GM12891 (cell line): ENCODE data around the gene TSC22D1.

Experiments
- DNase-seq: peaks from one replicate; pipeline ENCODE4 v3.0.0; 2011; ENCODE audit warnings: low spot score; ENCODE audit not compliant: insufficient read length
- FAIRE-seq: peaks from 2 replicates; lab custom pipeline; 2011; peaks lifted over from hg19 to GRCh38; lab: Jason Lieb, UNC
- PAX5 ChIP-seq: IDR thresholded peaks from 2 replicates; pipeline ENCODE4 v1.6.1; 2011; ENCODE audit warnings: low read length, moderate library complexity, mild to moderate bottlenecking; ENCODE audit not compliant: insufficient read depth, severe bottlenecking
- POLR2A ChIP-seq: IDR thresholded peaks from 2 replicates; pipeline ENCODE4 v1.6.1; 2011; ENCODE audit warnings: low read depth, low read length, control low read depth
- POLR2AphosphoS5 ChIP-seq: IDR thresholded peaks from 2 replicates; pipeline ENCODE4 v1.6.1; 2011; ENCODE audit warnings: low read depth, low read length, control low read depth
- POU2F2 ChIP-seq: IDR thresholded peaks from 2 replicates; pipeline ENCODE4 v1.6.1; 2011; ENCODE audit warnings: low read depth, mild to moderate bottlenecking, control low read depth, low read length, moderate library complexity
- SPI1 ChIP-seq: IDR thresholded peaks from 2 replicates; pipeline ENCODE4 v1.6.1; 2011; ENCODE audit warnings: low read depth, low read length, control low read depth
- TAF1 ChIP-seq: IDR thresholded peaks from 2 replicates; pipeline ENCODE4 v1.6.1; 2011; ENCODE audit warnings: low read depth, low read length, control low read depth

TSC22D1 gene

DNA sequence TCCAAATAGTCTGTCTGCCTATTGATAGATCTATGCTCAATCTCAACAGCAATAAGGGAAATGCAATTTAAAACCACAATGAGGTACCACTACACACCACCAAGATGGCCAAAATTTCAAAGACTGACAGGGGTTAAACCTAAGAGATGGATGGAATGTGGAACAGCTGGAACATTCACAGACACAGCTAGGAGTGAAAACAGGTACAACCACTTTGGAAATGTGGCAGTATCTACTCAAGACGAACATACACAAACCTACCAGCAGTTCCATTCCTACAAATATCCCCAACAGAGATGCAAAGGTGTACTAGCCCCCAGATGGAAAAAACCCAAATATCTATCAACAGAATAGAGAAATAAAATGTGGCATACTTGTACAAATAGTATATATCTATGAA, 86.4 kb downstream of the TSC22D1 start:
- FAIRE-seq (no peak), DNase-seq (no peak)
- TF ChIP-seq PAX5 (no peak), POU2F2 (no peak), TAF1 (no peak), POLR2AphosphoS5 (no peak), SPI1 (no peak), POLR2A (no peak)

DNA sequence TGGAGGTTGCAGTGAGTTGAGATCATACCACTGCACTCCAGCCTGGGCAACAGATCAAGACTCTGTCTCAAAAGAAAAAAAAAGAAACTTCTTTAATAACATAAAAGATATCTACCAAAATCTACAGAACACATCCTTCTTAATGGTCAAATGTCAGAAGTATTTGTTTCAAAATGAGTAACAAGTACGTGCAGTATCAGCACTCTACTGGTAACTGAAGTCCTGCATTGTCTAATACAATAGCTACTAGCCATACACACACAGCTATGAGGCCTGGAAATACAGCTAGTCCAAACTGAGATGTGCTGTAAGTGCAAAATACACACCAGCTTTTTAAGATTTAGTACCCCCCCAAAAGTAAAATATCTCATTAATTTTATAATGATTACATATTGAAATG, 88.1 kb downstream of the TSC22D1 start:
- DNase-seq (no peak), FAIRE-seq (peak; percentile 16)
- TF ChIP-seq POLR2A (no peak), POLR2AphosphoS5 (no peak), SPI1 (no peak), POU2F2 (no peak), TAF1 (no peak), PAX5 (no peak)

DNA sequence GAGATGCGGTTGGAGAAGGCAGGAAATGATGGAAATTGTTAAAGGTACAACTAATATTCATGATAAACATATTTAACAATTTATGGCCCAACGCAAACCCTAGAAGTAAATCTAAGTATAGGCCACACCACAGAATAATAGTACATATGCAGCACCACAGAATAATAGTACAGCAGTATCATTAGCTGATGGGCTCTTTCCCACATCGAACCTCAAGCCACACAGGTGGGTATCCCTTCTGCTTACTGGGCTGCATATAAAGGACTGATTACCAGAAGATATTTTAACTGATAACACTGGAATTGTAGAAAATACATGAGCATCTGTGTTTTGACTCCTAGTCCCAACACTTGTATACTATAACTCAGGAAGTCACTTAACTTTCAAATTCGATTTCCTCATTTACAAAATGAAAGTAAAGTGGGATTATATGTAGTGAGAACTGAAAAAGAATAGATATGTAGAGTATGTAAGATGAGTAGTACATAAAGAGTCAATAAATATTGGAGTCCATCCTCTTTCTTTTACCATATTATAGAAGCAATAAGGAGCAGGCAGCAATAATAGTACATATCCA, 91.5 kb downstream of the TSC22D1 start:
- peak; percentile 56 for FAIRE-seq
- no peak for TF ChIP-seq POLR2A
- DNase-seq, result no peak

DNA sequence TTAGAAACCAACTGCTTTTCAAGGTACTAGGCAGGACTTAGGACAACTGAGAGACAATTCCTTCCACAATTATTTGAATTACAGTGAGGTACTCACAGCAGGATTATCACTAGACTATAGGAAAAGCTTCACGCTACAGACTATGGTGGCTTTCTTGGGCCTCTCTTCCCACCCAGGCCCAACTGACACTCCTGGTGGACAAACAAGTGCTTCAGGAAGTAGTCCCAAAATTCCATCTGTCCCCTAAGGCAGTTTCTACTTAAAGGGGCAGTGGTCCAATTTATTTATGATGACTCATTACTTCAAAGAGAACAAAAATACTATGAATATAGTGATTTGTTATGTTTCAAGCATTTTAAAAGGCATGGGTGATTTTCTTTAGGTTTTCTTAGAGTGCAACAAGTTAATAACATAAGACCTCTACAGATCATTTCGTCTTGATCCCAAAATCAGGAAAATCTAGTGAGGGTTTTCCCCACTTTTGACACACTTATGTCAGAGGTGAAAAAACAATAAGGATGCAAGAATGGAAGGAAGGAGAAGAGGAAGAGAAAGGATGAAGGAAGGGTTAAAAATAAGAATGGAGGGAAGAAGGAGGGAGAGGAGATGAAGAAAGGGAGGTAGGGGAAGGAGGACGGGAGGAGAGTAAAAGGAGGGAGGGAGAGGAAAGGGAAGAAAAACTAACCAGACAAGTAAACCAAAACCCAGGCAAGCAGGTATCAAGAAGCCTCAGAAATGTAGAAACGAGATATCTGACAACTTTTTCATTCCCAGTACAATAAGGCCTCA, 101.8 kb downstream of the TSC22D1 start:
- no peak for FAIRE-seq
- DNase-seq, result no peak
- TF ChIP-seq PAX5 (no peak), POU2F2 (no peak), POLR2A (no peak), TAF1 (no peak), SPI1 (no peak), POLR2AphosphoS5 (no peak)

DNA sequence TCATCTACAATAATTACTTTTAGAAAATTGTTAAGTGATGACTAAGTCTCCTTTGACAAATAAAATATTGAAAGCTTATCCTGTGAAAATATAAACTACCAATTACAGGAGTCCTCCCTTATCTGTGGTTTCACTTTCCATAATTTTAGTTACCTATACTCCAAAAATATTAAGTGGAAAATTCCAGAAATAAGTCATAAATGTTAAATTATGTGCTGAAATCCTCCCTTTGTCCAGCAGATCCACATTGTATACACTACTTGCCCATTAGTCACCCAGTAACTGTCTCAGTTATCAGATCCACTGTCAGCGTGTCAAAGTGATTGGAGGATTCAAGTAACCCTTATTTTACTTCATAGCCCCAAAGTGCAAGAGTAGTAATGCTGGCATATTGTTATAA, 104.4 kb downstream of the TSC22D1 start:
- no peak for DNase-seq
- TF ChIP-seq TAF1 (no peak), POLR2A (no peak), PAX5 (no peak), POU2F2 (no peak), SPI1 (no peak), POLR2AphosphoS5 (no peak)
- FAIRE-seq, result no peak

DNA sequence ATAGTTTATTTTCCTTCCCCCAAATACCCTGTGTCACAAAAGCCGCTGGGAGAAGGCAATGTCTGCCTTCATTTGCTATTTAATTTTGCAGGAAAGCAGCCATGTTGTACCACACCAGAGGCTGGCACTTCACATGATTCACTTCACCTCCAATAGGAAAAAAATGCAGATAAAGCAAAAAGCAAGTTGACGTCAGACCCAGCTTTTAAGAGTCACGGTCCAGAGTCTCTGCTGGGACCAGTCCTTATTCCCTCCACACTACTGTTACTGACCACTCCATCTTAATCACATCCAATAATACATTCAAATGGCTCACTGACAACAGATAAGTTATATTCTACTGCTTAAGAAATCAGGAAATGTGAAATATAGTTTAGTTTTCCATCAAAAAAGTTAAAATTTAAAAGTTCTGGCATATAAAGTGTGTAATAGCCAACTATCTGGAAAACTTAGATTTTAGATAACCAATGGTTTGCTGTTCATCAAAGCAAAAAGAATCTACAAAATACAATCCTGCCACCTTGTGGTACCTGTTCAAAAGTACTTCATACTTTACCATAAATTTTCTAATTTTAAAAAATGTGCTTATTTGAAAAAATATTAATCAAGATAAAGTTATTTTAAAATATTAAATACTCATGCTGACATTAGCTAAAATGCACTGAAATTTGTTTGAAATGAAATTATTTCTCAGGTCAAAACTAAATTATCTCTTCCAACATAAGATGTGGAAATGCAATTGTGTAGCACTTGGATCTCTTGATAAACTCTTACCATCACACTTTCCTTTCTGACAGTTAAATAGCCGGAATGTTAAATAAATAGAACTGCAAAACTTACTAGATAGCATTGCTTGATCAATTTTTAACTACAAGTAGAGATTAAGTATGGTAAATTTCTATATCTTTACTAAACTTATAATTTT, 105.2 kb downstream of the TSC22D1 start:
- DNase-seq (no peak), FAIRE-seq (no peak)
- TF ChIP-seq PAX5 (no peak), POU2F2 (no peak), TAF1 (no peak), SPI1 (no peak), POLR2AphosphoS5 (no peak), POLR2A (no peak)

DNA sequence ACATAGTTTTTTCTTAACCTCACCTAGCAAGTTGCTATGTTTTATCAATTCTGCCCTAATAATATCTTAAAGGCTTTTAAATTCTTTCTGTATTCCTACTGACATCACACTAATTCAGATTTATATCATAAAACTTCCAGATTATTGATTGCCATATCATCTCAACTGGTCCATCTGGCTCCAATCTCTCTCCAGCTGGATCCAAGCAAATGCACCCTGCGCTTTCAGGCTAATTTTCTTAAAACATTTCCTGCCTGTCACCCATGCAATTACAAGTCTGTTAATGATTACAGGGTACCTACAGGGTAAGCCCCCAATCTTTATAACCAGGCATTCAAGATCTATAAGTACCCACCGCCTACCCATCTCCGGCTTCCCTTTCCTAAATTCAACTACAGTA, 107.3 kb downstream of the TSC22D1 start:
- TF ChIP-seq POLR2A (no peak), POU2F2 (no peak), PAX5 (no peak), SPI1 (no peak), POLR2AphosphoS5 (no peak), TAF1 (no peak)
- FAIRE-seq (no peak), DNase-seq (no peak)

DNA sequence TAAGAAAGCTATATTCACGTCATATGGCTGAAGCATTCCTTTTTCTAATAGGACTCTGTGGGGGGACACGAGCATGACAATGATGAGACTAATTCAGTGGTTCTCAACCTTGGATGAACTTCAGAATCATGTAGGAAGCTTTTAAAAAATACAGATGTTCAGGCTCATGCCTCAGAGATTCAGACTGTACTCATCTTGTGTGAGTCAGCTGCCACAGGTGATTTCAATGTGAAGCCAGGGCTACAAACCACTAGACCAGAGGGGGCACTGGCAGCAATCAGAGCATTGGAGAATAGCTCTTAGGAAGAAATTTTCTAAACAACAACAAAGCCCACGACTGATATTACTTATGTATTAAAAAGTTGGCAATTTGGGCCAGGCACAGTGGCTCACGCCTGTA, 110.8 kb downstream of the TSC22D1 start:
- no peak for FAIRE-seq
- no peak for TF ChIP-seq TAF1
- TF ChIP-seq PAX5, result no peak
- TF ChIP-seq POU2F2, result no peak
- no peak for TF ChIP-seq POLR2AphosphoS5
- no peak for TF ChIP-seq SPI1
- TF ChIP-seq POLR2A, result no peak
- no peak for DNase-seq

DNA sequence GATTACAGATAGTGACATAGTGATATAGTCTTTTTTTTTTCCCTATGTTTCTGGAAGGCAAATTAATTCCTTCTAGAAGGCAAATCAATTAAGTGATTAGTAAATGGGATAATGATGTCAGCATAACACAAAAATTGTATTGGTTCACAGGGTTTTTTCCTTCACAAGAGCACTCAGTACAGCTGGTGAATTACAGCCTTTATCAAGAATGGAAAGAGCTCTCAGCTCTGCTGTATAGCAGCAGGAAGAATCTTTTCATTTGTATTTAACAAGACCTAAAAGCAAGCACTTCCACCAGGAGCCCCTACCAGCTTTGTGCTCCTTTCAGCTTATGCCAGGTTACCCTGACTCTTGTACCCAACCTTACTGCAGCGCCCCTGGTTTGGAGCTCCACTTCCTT, 111.7 kb downstream of the TSC22D1 start:
- no peak for TF ChIP-seq POU2F2
- TF ChIP-seq POLR2AphosphoS5, result no peak
- no peak for TF ChIP-seq POLR2A
- TF ChIP-seq SPI1, result no peak
- TF ChIP-seq PAX5, result no peak
- TF ChIP-seq TAF1, result no peak

More for the DNA sequence above, 111.7 kb downstream of the TSC22D1 start:
- DNase-seq (no peak), FAIRE-seq (no peak)
